Osteoblast (primary cell): Measurements from ENCODE around the gene H1-8. TPM values are rescaled to one million over a fixed set of nuclear protein-coding genes. Genes with fewer than 3 reads are reported as not detected.

Experiments used
- DNase-seq: peaks from one replicate; pipeline ENCODE4 v3.0.0; 2011; ENCODE audit warnings: low spot score, mixed read lengths; ENCODE audit not compliant: insufficient read length; ENCODE audit errors: missing footprints
- H2AFZ ChIP-seq: 2 replicates; pipeline ENCODE4 v1.6.0; 2011; ENCODE audit warnings: mild to moderate bottlenecking, low read length
- H3K27ac ChIP-seq: 2 replicates; pipeline ENCODE4 v1.5.1; 2011; ENCODE audit warnings: mild to moderate bottlenecking, low read depth, low read length, moderate library complexity
- H3K27me3 ChIP-seq: 2 replicates; pipeline ENCODE4 v1.6.0; 2012; ENCODE audit warnings: mild to moderate bottlenecking, control low read depth, inconsistent platforms, low read length, moderate library complexity; ENCODE audit not compliant: insufficient read depth
- H3K36me3 ChIP-seq: 2 replicates; pipeline ENCODE4 v1.5.1; 2011; ENCODE audit warnings: mild to moderate bottlenecking, low read length, control low read depth, moderate library complexity; ENCODE audit not compliant: insufficient read depth
- H3K4me1 ChIP-seq: 2 replicates; pipeline ENCODE4 v1.5.1; 2011; ENCODE audit warnings: mild to moderate bottlenecking, low read length, control low read depth, moderate library complexity; ENCODE audit not compliant: insufficient read depth
- H3K4me2 ChIP-seq: 2 replicates; pipeline ENCODE4 v1.6.0; 2011; ENCODE audit warnings: mild to moderate bottlenecking, low read length; ENCODE audit not compliant: insufficient read depth
- H3K4me3 ChIP-seq: fragments of 200-600 bp; sonication (generic); 3 replicates; pipeline ENCODE4 v1.5.1; 2012; ENCODE audit warnings: mild to moderate bottlenecking, low read length, inconsistent platforms; ENCODE audit not compliant: insufficient read depth
- H3K79me2 ChIP-seq: 2 replicates; pipeline ENCODE4 v1.6.0; 2012; ENCODE audit warnings: mild to moderate bottlenecking, low read length, control low read depth, inconsistent platforms; ENCODE audit not compliant: insufficient read depth
- H3K9me3 ChIP-seq: 2 replicates; pipeline ENCODE4 v1.5.1; 2011; ENCODE audit warnings: low read depth, low read length, control low read depth
- H4K20me1 ChIP-seq: 2 replicates; pipeline ENCODE4 v1.6.0; 2012; ENCODE audit warnings: mild to moderate bottlenecking, low read length, control low read depth; ENCODE audit not compliant: insufficient read depth
- total RNA-seq: library from RNA; depleted of rRNA; stranded (reverse); fragments of >200 nt; gene quantifications from 2 replicates; pipeline ENCODE4 v1.2.3, GENCODE V29; 2012
- TF ChIP-seq, protein P1 (sequence below): IDR thresholded peaks from 2 replicates; pipeline ENCODE4 v1.5.1; 2011; ENCODE audit warnings: mild to moderate bottlenecking, low read depth, low read length, moderate library complexity; ENCODE audit errors: extremely low read depth

Gene H1-8
- total RNA-seq, 1 donor, result not detected

DNA sequence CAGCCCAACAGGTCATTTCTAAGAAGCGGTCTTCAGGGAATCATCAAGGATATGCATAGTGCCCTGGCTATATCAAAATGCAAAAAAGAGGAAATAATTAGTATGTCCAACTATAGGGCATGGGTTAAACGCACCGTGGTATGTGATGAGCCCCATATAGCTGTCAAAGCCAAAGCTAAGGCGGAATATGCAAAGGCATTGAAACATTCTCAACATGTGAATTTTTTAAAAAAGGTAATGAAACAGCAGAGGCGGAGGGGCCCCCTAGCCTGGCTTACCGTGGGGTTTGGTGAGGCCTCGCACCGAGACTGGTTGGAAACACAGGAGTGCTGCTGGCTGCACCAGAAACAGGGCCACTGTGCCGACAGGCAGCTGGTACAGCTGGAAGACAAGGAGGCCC, 40.3 kb downstream of the H1-8 start:
- no peak for DNase-seq
- peaks cover 25% of the 10 kb centered on the region for H4K20me1 ChIP-seq
- no peaks in the 10 kb centered on the region for H3K9me3 ChIP-seq
- H3K4me1 ChIP-seq, result no peaks in the 10 kb centered on the region
- no peaks in the 10 kb centered on the region for H3K27me3 ChIP-seq
- TF ChIP-seq, protein P1, sequence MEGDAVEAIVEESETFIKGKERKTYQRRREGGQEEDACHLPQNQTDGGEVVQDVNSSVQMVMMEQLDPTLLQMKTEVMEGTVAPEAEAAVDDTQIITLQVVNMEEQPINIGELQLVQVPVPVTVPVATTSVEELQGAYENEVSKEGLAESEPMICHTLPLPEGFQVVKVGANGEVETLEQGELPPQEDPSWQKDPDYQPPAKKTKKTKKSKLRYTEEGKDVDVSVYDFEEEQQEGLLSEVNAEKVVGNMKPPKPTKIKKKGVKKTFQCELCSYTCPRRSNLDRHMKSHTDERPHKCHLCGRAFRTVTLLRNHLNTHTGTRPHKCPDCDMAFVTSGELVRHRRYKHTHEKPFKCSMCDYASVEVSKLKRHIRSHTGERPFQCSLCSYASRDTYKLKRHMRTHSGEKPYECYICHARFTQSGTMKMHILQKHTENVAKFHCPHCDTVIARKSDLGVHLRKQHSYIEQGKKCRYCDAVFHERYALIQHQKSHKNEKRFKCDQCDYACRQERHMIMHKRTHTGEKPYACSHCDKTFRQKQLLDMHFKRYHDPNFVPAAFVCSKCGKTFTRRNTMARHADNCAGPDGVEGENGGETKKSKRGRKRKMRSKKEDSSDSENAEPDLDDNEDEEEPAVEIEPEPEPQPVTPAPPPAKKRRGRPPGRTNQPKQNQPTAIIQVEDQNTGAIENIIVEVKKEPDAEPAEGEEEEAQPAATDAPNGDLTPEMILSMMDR, result no peak
- H3K4me2 ChIP-seq, result no peak overlapping the region
- H3K27ac ChIP-seq, result no peak overlapping the region
- no peak overlapping the region for H2AFZ ChIP-seq
- peaks cover 56% of the 10 kb centered on the region for H3K36me3 ChIP-seq
- H3K4me3 ChIP-seq, result no peak overlapping the region
- peaks cover 28% of the 10 kb centered on the region for H3K79me2 ChIP-seq

DNA sequence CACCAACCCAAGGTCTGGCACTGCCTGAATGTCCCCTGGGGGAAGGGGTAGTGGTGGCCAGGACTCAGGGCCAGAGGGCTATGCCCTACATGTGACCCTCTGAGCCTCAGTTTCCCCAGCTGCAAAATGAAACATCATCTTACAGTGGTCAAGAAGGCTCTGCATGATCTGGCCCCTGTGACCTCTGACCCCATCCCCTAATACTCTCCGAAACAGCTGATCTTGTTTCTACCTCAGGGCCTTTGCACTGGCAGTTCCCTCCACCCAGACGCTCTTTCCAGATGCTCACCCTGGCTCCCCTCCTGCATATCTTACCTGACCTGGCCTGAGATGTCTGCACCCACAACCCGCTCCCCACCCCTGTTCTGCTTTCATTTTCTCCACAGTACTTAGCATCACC, 41.7 kb downstream of the H1-8 start:
- Histone ChIP-seq H3K79me2 (peaks cover 39% of the 10 kb centered on the region), H4K20me1 (peaks cover 23% of the 10 kb centered on the region), H3K27ac (no peak overlapping the region), H3K4me2 (no peak overlapping the region), H3K27me3 (no peaks in the 10 kb centered on the region), H2AFZ (no peak overlapping the region), H3K9me3 (no peaks in the 10 kb centered on the region), H3K4me1 (no peaks in the 10 kb centered on the region), H3K36me3 (peaks cover 49% of the 10 kb centered on the region), H3K4me3 (no peak overlapping the region)
- DNase-seq, result no peak
- TF ChIP-seq, protein P1, result no peak

DNA sequence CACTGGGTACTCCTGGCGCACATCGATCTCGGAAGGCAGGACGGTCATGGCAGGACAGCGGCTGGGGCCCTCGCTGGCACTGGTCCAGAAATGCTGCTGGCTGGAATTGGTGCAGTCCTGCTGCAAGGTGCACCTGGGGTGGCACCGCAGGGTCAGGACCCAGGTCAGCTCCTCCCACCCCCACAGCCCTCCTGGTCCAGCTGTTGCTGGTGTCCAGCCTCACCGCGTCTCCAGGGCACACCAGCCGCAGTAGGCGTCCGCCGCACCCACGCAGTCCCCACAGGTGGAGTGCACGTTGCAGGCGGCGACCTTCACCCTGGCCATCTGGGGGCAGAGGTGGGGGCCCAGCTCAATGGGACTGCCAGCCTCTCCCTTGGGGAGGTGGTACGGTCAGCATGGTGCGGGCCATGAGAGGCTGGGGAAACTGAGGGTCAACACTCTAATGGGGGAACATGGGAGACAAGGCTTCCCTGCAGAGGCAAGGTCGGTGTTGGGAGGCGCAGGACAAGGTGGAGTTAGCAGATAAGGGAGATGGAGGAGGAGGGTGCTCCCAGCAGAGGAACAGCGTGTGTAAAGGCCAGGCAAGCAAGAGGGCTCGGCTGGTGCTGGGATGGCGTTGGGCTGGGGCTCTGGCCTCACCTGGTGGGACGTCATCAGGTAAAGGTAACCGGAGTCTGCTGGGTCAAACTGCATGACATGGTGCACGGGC, 43.1 kb downstream of the H1-8 start:
- H3K4me3 ChIP-seq, result no peak overlapping the region
- no peaks in the 10 kb centered on the region for H3K27me3 ChIP-seq
- H3K9me3 ChIP-seq, result no peaks in the 10 kb centered on the region
- H3K4me2 ChIP-seq, result no peak overlapping the region
- TF ChIP-seq, protein P1, result no peak
- H3K27ac ChIP-seq, result no peak overlapping the region
- H3K36me3 ChIP-seq, result peaks cover 44% of the 10 kb centered on the region
- no peak overlapping the region for H2AFZ ChIP-seq
- H3K4me1 ChIP-seq, result no peaks in the 10 kb centered on the region
- peaks cover 54% of the 10 kb centered on the region for H3K79me2 ChIP-seq
- H4K20me1 ChIP-seq, result peaks cover 20% of the 10 kb centered on the region
- no peak for DNase-seq

DNA sequence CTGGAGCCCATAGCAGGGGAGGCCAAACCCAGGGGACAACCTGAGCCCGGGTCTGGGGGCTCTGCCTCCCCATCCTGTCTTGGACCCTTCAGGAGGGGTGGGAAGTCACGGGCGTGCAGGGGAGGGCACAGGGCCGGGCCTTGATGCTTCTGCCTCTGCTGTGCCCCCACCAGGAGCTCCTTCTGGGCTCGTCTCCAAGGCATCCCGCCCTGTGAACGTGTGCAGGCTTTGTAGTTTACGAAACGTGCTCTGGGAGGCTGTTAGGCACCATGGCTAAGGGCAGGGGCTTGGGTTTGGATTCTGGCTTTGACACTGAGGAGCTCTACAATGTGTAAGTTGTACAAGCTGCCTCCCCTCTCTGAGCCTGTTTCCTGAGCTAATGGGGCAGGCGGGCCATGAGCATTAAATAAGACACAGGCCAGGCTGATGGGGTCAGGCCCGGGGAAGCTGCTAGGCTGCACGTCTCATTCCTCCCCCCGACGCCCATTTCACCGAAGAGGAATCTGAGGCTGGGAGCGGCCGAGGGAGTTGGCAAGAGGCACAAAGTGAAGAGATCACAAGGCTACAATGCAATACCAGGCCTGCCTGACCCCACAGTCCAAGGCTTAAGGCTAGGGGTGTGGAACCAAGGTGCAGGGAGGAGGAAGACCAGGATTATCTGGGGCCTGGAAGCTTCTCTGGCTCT, 43.9 kb downstream of the H1-8 start:
- Histone ChIP-seq H3K27ac (peak overlapping the region; percentile 26), H2AFZ (no peak overlapping the region), H3K79me2 (peaks cover 62% of the 10 kb centered on the region), H3K36me3 (peaks cover 38% of the 10 kb centered on the region), H4K20me1 (peaks cover 20% of the 10 kb centered on the region), H3K4me3 (no peak overlapping the region), H3K27me3 (no peaks in the 10 kb centered on the region), H3K9me3 (no peaks in the 10 kb centered on the region), H3K4me1 (no peaks in the 10 kb centered on the region), H3K4me2 (no peak overlapping the region)
- DNase-seq, result no peak
- TF ChIP-seq, protein P1, result no peak
